ENCODE data around the gene MDGA2. TPM values are rescaled to one million over a fixed set of nuclear protein-coding genes. Genes with fewer than 3 reads are reported as not detected.

MDGA2 gene
- polyA plus RNA-seq, 3 donors = 0.06 TPM; not detected in 2

DNA sequence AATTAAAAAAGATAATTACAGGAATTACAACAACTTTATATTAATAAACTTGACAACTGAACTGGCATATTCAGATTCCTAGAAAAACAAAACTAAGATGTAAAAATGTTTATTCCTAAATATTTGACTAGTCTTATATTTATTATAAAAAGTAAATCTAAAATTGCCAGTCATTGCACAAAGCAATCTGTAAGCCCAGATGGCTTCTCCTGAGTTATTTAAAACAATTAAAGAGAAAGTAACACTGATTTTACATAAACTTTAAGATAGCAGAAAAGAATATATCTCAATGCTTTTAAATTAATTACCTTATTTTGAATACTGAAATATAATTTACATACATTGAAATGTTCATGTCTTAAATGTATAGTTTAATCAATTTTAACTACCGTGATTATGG, 589.7 kb downstream of the MDGA2 start:
- 88 to 94% (median 88%) methylated on average over 1 of the region's 1 CpG for WGBS, 3 donors
- H3K27ac ChIP-seq (ENCODE audit: low read depth, low read length) = no peak overlapping the region

DNA sequence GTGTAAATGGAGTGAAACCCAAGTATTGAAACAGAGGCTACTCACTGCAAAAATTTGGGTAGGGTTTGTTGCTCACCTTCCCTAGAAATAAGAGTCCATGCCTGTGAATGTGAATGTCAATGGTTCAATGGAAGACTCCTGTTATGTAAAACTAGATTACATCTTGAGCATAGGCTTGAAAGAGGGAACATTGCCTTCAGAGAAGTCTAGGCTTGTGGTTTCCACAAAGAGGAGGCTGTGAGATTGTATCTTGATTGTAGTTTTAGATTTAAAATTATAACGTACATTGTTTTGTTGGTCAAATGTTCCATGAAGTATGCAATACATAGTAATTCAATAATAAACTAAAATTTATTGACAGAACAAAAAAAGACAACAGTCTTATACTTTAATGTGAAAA, 610.1 kb downstream of the MDGA2 start:
- H3K27ac ChIP-seq (ENCODE audit: low read depth, low read length) = no peak overlapping the region
- WGBS, 3 donors = 56 to 72% (median 59%) methylated on average over 1 of the region's 1 CpG

DNA sequence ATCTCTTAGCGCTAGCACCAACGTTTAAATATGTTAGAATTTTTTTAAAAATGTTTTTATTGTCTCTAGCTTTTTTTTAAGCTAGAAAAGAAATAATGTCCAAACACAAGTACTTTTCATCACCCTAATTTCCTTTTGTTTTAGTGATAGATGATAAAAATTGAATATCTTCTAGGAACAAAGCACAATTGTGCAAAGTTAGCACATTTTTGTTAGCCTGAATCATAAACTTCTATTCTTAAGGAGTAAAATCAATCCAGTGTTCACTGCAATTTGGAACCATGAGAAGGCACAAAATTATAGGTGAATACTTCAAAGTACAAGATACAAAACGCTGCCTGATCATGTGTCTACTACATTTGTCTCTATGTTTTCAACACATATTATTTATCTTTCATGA, 615.4 kb downstream of the MDGA2 start:
- H3K27ac ChIP-seq (ENCODE audit: low read depth, low read length) = no peak overlapping the region
- 62 to 78% (median 75%) methylated on average over 3 of the region's 3 CpGs for WGBS, 3 donors

DNA sequence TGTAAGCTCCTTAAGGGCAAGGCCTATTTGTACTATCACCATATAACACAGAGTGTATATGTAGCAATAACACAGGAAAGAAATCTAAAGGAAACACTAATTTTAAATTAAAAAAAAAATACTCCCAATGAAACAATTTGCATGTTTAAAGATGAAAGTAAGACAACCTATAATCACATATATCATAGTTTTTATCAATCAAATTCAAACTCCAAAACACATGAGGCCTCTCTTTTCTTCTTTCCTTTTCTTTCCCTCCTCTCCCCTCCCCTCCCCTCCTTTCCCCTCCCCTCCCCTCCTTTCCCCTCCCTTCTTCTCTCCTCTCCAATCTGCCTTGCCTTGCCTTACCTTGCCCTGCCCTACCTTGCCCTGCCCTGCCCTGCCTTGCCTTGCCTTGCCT, 618.0 kb downstream of the MDGA2 start:
- no peak overlapping the region for H3K27ac ChIP-seq (ENCODE audit: low read depth, low read length)

DNA sequence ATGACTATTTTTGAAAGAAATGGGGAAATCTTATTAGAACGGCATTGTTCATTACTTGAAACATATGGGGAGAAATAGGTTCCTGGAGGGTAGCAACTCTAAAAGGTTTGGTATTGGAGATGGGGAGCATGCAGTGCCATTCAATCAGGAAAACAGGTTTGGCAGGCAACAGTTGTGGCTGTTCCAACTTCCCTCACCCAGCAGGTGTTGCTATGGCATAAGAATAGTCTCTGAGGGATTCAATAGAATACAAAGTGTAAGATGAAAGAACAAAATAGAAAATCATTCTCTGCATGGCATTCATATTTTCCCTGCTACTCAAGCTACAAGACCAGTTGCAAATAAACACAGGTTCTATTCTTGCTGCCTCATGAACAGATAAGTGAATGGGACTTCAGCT, 630.6 kb downstream of the MDGA2 start:
- WGBS, 3 donors = 14 to 42% (median 42%) methylated on average over 1 of the region's 1 CpG
- H3K27ac ChIP-seq (ENCODE audit: low read depth, low read length) = no peak overlapping the region

DNA sequence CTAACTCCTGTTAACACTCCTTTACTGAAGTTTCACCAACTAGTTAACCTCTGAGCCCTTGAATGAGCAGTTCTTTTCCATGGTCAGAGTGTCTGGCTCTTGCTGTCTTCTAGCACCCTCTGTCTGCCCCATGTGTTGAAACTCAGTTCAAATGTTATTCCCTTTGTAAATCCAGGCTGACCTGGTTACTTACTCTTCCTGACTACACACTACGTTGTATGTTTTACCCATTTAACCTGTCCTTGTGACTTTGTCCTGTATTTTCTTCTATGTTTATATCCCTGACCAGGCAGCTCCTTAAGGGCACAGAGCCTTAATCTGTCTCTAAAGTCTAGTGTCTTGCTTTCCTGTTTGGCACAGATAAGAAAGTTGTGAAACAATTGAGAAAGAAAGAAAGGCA, 634.9 kb downstream of the MDGA2 start:
- no peak overlapping the region for H3K27ac ChIP-seq (ENCODE audit: low read depth, low read length)
- WGBS, 3 donors = 6 to 9% (median 7%) methylated on average over 1 of the region's 1 CpG

DNA sequence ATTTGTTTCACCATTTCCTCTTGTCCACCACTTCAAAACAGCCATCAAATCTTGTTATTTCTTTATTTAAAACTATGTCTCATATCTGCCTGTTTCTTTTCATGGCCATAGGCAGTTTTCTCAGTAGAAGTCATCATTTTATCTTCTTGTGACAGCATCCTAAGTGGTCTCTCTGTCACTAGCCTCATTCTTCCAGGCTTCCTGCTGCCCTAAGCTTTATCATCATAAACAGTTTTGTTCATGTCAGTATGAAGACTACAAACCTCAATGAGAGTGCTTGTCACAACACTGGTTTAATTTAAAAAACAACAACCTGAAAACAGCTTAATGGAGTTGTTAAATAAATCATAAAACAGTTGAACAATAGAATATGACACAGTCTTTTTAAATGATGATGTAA, 636.1 kb downstream of the MDGA2 start:
- H3K27ac ChIP-seq (ENCODE audit: low read depth, low read length) = no peak overlapping the region

DNA sequence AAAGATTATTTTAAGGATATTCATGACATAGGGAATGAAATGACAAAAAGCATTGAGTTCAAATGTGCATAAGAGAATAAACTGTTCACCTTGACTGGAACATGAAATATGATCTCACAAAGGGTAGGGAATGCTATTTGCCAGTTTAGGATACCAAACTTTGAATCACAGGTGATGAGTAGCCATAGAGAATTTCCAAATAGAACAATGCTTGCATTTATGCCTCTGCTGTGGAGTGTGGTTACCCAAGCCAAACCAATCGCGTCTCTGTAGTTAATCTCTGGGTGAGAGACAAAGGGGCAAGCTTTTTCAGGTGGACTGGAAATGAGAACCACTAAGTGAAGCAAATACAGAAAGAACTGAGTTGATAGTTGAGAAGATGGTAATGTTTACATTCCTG, 652.7 kb downstream of the MDGA2 start:
- 69 to 93% (median 92%) methylated on average over 2 of the region's 2 CpGs for WGBS, 3 donors
- no peak overlapping the region for H3K27ac ChIP-seq (ENCODE audit: low read depth, low read length)

DNA sequence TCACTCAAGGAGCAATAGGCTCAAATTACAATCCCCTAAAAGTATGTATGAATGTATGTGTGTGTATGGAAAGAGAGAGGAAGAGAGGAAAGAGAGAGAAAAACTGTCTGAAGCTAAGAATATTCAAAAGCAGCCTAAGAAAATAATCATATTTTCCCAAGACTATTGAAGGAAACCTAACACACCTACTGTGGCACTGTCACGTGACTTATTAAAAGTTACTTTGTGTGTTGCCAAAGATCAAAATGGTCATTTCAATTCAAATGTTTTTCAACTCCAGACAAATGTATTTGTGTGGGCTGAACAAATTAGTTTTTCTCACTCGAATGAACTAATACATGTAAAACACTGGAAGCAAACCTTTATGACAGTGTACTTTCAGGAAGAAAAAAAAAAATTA, 654.9 kb downstream of the MDGA2 start:
- 80 to 86% (median 81%) methylated on average over 2 of the region's 2 CpGs for WGBS, 3 donors
- H3K27ac ChIP-seq (ENCODE audit: low read depth, low read length) = no peak overlapping the region

DNA sequence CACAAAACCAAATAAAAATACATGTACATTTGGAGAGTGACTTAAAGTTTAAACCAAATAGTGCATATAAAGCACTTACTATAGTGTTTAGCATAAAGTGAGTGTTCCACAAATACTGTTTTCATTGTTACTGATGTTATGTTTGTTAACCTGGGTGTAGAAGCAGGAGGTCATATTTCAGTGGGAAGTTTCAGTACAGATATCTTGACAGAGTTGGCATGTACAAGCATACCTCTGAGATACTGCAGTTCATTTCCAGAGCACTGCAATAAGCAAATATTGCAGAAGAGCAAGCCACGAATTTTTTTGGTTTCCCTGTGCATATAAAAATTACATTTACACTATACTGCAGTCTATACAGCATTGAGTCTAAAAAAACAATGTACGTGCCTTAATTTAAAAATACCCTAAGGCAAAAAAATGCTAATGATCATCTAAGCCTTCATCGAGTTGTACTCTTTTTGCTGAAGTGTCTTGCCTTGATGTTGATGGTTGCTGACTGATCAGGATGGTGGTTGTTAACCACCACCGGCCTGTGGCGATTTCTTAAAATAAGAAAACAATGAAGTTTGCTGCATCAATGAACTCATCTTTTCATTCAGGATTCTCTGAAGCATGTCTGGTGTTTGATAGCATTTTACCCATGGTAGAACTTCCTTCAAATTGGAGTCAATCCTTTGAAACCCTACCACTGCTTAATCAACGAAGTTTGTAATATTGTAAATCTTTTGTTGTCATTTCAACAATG, 662.7 kb downstream of the MDGA2 start:
- no peak overlapping the region for H3K27ac ChIP-seq (ENCODE audit: low read depth, low read length)
- 61 to 76% (median 70%) methylated on average over 6 of the region's 6 CpGs for WGBS, 3 donors

DNA sequence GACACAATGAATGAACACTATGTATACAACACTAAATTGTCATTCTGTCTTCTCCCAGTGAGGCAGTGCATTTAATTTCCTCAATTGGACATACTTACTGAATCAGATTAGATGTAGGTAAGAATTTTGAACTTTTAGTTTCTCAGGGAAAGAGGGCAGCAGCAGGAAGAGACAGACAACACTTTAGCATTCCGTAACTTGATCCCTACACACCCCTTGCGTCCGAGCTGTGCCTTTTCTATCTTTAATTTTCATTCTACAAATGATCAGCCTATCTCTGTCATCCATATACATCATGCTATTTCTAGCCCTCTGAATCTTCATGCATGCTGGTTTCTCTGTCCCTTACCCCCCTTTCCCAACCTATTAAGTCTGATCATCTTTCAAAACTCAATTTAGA, 665.8 kb downstream of the MDGA2 start:
- H3K27ac ChIP-seq (ENCODE audit: low read depth, low read length) = no peak overlapping the region
- 63 to 85% (median 78%) methylated on average over 3 of the region's 3 CpGs for WGBS, 3 donors

DNA sequence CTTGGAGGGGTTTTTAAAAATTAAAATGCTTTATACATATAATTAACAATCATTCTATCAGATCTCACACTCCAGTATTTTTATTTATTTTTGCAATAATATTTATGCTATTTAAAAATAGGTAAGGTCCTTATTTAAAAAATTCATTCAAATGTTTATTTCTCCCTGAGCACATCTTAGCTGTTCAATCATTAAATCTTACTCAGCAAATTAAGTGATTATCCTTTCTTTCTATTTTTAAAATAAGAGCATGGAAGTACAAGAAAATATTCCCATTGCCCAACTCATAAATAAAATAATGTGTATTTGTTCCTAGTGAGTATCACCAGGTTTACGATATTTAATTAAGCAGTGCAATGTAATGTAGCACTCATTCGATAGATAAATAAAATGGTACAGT, 666.7 kb downstream of the MDGA2 start:
- H3K27ac ChIP-seq (ENCODE audit: low read depth, low read length) = no peak overlapping the region
- WGBS, 3 donors = 89 to 93% (median 91%) methylated on average over 2 of the region's 2 CpGs

DNA sequence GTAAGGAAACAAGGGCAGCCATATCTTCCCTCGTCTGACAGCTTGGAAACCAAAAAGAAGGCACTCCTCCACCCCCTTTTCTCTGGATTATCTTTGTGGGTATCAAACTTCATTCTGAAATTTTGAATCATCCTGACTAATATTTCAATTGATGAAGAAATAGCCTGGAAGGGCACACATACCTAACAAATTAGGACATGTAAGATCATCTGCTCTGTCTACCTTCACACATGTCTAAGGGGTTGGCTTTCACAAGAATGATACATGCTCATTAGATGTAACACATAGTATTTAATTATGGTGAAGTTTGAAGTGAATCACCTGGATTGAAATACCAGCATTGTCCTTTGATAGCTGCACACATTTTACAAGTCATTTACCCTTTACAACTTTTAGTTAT, 675.7 kb downstream of the MDGA2 start:
- no peak overlapping the region for H3K27ac ChIP-seq (ENCODE audit: low read depth, low read length)
- WGBS, 3 donors = 36 to 47% (median 47%) methylated on average over 1 of the region's 1 CpG

DNA sequence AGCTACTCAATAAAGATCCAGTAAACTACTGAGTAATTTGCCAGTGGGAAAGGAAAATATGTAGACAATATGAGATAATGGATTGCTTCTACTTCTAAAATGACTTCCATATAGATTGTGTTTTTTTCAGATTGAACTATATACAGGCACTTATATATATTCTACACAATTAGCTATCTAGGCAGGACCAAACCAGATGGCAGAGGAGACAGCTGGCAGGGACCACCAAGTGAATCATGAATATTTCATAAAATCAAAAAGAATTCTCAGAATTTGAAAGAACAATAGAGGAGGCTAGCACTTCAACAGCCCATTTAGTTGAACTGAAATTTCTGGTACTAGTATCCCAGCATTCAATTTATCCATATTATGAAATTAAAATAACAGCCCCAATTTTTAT, 685.8 kb downstream of the MDGA2 start:
- H3K27ac ChIP-seq (ENCODE audit: low read depth, low read length) = no peak overlapping the region

DNA sequence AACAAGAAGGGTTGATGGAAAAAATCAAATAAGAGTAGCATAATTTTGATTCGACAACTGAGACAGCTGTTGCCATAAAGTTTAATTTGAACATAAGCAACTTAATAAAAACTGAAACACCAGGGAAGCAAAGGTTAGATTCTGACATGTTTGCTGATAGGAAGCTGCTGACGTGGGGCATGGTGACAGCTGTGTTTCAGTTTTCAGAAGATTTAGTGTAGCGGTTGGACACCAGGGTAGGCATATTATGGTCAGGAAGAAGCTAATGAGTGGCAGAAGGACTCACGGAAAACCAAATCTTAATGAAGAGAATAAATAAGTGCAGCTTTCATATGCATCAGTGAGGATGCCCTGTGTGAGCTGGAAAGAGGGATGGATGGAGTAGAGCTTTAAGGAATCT, 687.1 kb downstream of the MDGA2 start:
- WGBS, 3 donors = 76 to 84% (median 82%) methylated on average over 4 of the region's 4 CpGs
- H3K27ac ChIP-seq (ENCODE audit: low read depth, low read length) = no peak overlapping the region

DNA sequence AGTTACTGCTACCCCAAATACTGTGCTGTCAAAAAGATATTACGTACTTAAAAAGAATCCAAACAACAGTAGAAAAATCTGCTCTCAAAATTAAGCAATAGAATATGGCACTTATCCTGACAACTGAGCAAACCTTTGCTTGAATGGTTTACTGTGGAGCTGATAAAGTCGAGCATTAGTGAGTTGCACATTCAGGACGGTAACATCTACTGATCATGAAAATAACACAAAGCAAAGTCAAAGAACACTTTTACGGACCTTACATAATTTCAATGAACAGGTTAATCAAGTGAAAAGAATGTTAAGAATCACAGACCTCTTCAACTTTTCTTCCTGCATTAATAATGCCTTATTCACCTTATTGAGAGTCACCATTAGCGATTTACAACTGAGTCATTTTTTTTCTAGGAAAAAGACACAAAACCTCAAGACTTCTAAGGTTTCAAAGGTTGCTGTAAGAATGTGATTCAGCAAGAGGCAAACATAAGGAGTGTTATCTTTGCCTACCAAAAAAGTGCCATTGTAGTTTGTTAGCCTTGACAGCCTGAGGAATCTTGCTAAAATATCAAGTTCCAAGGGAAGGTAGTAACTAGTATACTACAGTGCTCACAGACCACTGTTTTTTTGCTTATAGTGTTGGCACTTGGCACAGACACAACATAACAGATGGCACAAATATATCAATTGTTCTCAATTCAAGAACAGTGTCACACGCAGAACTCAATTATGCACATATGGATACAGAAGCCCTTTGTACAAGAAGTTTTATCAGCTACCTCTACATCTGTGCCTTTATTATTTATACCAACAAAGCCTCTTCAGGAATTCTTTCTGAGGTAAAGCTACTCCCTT, 689.6 kb downstream of the MDGA2 start:
- H3K27ac ChIP-seq (ENCODE audit: low read depth, low read length) = no peak overlapping the region
- 51 to 80% (median 71%) methylated on average over 6 of the region's 6 CpGs for WGBS, 3 donors

DNA sequence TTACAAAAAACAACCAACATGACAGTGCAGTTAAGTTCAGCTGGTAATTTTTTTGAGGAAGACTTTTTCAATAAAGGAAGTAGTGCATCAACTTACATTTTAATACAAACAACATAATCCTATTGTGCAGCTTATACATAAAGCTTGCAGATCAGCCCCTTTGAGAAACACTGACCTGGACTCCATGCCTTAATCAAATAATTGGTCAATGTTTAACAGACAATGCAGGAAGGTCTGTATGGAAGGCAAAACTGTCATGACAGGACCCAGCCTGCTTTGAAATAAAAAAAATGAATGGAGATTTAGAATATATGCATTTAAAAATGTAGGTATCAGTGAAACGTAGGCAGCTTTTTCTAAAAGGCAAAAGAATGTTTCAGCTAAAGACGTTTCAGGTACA, 702.1 kb downstream of the MDGA2 start:
- no peak overlapping the region for H3K27ac ChIP-seq (ENCODE audit: low read depth, low read length)
- WGBS, 3 donors = 28 to 61% (median 58%) methylated on average over 2 of the region's 2 CpGs

DNA sequence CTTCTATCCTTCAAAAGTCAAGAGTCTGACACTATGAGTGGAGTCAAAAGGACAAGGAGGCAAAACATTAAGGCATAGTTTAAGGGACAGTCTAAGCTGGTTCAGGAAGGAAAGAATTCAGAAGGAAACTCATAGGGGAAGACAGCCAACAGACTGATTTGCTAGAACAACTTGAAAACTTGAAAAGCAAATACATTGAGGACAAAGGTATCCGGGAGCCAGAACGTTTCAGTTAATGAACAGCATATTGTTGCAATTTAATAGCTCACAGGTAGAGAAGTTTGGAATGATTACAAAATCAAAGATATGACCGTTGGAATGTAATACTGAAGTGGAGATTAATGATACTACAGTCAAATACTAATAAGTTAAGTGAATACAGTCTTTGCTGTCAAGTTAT, 711.0 kb downstream of the MDGA2 start:
- 16 to 72% (median 71%) methylated on average over 3 of the region's 3 CpGs for WGBS, 3 donors
- H3K27ac ChIP-seq (ENCODE audit: low read depth, low read length) = no peak overlapping the region

DNA sequence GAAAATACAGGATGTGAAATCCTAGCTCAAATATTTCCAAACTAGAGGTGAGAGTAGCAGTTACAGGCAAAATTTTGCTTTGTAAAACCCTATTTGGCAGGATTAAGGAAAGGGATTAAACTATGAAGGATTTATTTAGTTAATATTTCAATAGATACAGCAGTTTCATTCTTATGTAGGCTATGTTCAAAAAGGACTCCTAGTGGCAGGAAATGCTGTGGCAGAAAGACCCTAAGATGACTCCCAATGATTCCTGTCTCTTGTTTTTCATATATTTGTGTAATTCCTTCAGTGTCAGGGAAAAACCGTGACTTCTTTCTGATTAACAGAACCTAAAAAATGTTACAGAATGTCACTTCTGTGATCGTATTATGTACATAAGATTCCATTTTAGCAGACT, 724.3 kb downstream of the MDGA2 start:
- 86 to 87% (median 87%) methylated on average over 2 of the region's 2 CpGs for WGBS, 3 donors
- H3K27ac ChIP-seq (ENCODE audit: low read depth, low read length) = no peak overlapping the region

DNA sequence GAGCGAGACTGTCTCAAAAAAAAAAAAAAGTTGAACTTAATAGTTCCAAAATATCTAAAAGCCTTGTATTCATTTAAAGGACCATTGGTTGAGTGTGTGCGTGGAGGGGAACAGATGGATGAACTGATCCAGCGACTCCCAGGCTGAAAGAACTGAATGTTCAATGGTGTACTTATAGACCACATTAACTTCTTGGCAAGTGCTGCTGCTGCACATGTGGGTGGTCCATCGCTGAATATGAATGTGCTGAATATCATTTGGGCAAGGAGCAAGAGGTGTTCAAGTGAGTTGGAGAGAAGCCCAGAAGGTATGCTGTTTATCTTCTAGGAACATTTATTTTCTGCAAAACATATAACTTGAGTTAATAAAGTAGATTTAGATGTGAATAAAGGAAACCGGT, 734.8 kb downstream of the MDGA2 start:
- WGBS, 3 donors = 64 to 73% (median 69%) methylated on average over 5 of the region's 5 CpGs
- no peak overlapping the region for H3K27ac ChIP-seq (ENCODE audit: low read depth, low read length)

Measured in adipose tissue (tissue), 3 donors.